Smooth muscle cell (in vitro differentiated cells): ENCODE results near the gene AFF3. TPM values are rescaled to one million over a fixed set of nuclear protein-coding genes. Genes with fewer than 3 reads are reported as not detected.

Experiments
- DNase-seq: peaks from one replicate; lab custom pipeline; 2025; ENCODE audit not compliant: unreplicated experiment; lab: John Stamatoyannopoulos, UW
- H2AFZ ChIP-seq: fragments of 200-600 bp; sonication (generic); 2 replicates; pipeline ENCODE4 v1.6.0; 2016; ENCODE audit warnings: antibody characterized with exemption, low read depth, mild to moderate bottlenecking
- H3F3A ChIP-seq: fragments of 200-600 bp; sonication (generic); 2 replicates; pipeline ENCODE4 v1.6.0; 2017; ENCODE audit warnings: antibody characterized with exemption, low read depth
- H3K27ac ChIP-seq: fragments of 200-600 bp; sonication (generic); 2 replicates; pipeline ENCODE4 v1.5.1; 2016; ENCODE audit warnings: low read depth, mild to moderate bottlenecking
- H3K27me3 ChIP-seq: fragments of 200-600 bp; sonication (generic); 2 replicates; pipeline ENCODE4 v1.6.1; 2016; ENCODE audit warnings: low read depth, mild to moderate bottlenecking
- H3K36me3 ChIP-seq: fragments of 200-600 bp; sonication (generic); 2 replicates; pipeline ENCODE4 v1.5.1; 2016; ENCODE audit warnings: low read depth
- H3K4me1 ChIP-seq: fragments of 200-600 bp; sonication (generic); 2 replicates; pipeline ENCODE4 v1.5.1; 2016; ENCODE audit warnings: low read depth
- H3K4me2 ChIP-seq: fragments of 200-600 bp; sonication (generic); 2 replicates; pipeline ENCODE4 v1.6.0; 2016; ENCODE audit warnings: mild to moderate bottlenecking
- H3K4me3 ChIP-seq: fragments of 200-600 bp; sonication (generic); 2 replicates; pipeline ENCODE4 v1.5.1; 2016; ENCODE audit warnings: mild to moderate bottlenecking
- H3K79me2 ChIP-seq: fragments of 200-600 bp; sonication (generic); 2 replicates; pipeline ENCODE4 v1.6.0; 2016; ENCODE audit warnings: low read depth, mild to moderate bottlenecking
- H3K9ac ChIP-seq: fragments of 200-600 bp; sonication (generic); 2 replicates; pipeline ENCODE4 v1.6.0; 2016; ENCODE audit warnings: low read depth
- H3K9me3 ChIP-seq: fragments of 200-600 bp; sonication (generic); replicated peaks from 2 replicates; pipeline ENCODE4 v1.5.1; 2016; ENCODE audit warnings: low read depth
- H4K20me1 ChIP-seq: fragments of 200-600 bp; sonication (generic); 2 replicates; pipeline ENCODE4 v1.6.0; 2016; ENCODE audit warnings: low read depth
- WGBS: methylation state at CpG from one replicate; pipeline ENCODE4 v1.1.7; 2016; ENCODE audit warnings: low lambda C conversion rate; 5-methylcytosine and 5-hydroxymethylcytosine counted together
- polyA plus RNA-seq: library from polyadenylated mRNA; unstranded; fragments of >200 nt; fragmentation: Nextera tagmentation; extraction: Ambion mirVana; gene quantifications from 2 replicates; pipeline ENCODE4 v1.2.1, GENCODE V29; 2016
- total RNA-seq: library from RNA; depleted of rRNA; stranded (reverse); fragments of >200 nt; gene quantifications from 2 replicates; pipeline ENCODE4 v1.2.3, GENCODE V29; 2014
- TF ChIP-seq, protein P1 (sequence below): fragments of 200-600 bp; sonication (generic); IDR thresholded peaks from 2 replicates; pipeline ENCODE4 v1.5.1; 2017; ENCODE audit warnings: borderline replicate concordance, mild to moderate bottlenecking, antibody characterized with exemption; ENCODE audit not compliant: insufficient read depth, poor library complexity, severe bottlenecking

AFF3 gene
- total and polyA plus RNA-seq, 2 experiments from 2014 or later = 0.27 to 0.39 TPM

DNA sequence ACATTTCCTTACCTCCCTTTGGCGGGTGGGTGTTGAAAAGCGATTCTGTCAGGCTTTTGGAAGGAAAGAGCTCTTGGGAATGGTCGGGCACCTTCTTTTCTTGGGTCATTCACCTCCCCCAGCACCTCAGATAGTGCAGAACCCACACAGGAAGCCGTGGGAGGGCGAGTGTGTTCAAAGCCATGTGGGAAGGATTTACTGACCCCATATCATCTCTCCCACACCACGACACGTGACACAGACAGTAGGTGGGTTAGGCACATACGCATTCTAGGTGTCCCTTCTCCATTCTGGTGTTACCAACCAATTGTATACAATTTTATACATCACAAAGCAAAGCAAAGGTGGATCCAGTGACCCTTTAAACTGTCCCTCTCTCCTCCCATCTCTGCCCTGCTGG is 388.9 kb downstream of the AFF3 start:
- H3K4me1 ChIP-seq = no peaks in the 10 kb centered on the region
- WGBS = 81% methylated on average over 8 of the region's 8 CpGs
- H3K4me3 ChIP-seq = no peak overlapping the region
- DNase-seq = no peak
- H3K27ac ChIP-seq = no peak overlapping the region
- TF ChIP-seq, protein P1, sequence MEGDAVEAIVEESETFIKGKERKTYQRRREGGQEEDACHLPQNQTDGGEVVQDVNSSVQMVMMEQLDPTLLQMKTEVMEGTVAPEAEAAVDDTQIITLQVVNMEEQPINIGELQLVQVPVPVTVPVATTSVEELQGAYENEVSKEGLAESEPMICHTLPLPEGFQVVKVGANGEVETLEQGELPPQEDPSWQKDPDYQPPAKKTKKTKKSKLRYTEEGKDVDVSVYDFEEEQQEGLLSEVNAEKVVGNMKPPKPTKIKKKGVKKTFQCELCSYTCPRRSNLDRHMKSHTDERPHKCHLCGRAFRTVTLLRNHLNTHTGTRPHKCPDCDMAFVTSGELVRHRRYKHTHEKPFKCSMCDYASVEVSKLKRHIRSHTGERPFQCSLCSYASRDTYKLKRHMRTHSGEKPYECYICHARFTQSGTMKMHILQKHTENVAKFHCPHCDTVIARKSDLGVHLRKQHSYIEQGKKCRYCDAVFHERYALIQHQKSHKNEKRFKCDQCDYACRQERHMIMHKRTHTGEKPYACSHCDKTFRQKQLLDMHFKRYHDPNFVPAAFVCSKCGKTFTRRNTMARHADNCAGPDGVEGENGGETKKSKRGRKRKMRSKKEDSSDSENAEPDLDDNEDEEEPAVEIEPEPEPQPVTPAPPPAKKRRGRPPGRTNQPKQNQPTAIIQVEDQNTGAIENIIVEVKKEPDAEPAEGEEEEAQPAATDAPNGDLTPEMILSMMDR = no peak
- no peaks in the 10 kb centered on the region for H3K9me3 ChIP-seq
- H3K4me2 ChIP-seq = no peak overlapping the region
- peaks cover 9% of the 10 kb centered on the region for H3K27me3 ChIP-seq
- H3F3A ChIP-seq = no peaks in the 10 kb centered on the region
- no peak overlapping the region for H2AFZ ChIP-seq
- H3K9ac ChIP-seq = no peak overlapping the region
- H4K20me1 ChIP-seq = no peaks in the 10 kb centered on the region
- H3K79me2 ChIP-seq = no peaks in the 10 kb centered on the region
- H3K36me3 ChIP-seq = no peaks in the 10 kb centered on the region

DNA sequence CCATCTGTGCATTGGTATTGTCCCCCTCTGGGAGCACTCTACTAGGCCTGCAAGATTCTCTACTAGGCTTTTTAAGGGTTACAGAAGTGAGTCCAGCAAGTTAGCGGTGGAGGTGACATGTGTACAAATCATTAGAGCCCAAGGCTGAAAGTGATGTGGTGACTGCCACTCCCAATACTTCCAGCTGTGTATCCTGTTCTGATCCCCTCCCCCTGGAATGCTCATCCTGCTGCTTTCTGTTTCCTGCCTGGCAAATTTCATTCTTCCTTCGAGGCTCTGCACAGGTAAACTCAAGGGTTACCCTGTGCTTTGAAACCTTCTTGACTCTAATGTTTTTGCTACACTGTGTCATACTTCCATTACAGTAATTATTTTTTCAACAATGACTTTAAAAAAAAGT is 394.0 kb downstream of the AFF3 start:
- WGBS = 49% methylated on average over 2 of the region's 2 CpGs
- Histone ChIP-seq H2AFZ (no peak overlapping the region), H3F3A (no peaks in the 10 kb centered on the region), H3K79me2 (no peaks in the 10 kb centered on the region), H3K4me1 (no peaks in the 10 kb centered on the region), H3K9ac (no peak overlapping the region), H3K4me2 (no peak overlapping the region), H3K4me3 (no peak overlapping the region), H3K27ac (no peak overlapping the region), H4K20me1 (no peaks in the 10 kb centered on the region), H3K27me3 (peaks cover 4% of the 10 kb centered on the region), H3K9me3 (no peaks in the 10 kb centered on the region), H3K36me3 (no peaks in the 10 kb centered on the region)
- TF ChIP-seq, protein P1 = no peak
- no peak for DNase-seq

DNA sequence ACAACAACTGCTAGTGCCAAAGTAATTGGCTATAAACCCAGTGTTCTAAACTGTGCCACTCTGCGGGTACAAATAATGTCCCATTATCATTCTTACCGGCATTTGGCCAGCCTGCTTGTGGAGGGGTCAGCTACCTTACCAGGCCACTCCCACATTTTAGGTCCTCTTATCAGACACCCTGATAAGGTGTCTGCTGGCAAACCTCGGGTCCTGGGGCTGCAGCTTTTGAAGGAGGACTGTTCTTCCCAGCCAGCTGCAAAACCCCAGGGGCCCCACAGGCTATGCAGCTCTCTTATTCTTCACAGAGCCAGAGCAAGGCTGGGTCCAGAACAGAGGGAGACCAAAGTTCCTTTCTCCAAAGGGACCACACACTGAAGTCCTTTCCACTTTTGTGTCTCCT is 394.5 kb downstream of the AFF3 start:
- DNase-seq = no peak
- Histone ChIP-seq H4K20me1 (no peaks in the 10 kb centered on the region), H3K9me3 (no peaks in the 10 kb centered on the region), H3F3A (no peaks in the 10 kb centered on the region), H3K4me2 (no peak overlapping the region), H3K27ac (no peak overlapping the region), H3K27me3 (peaks cover 4% of the 10 kb centered on the region), H3K79me2 (no peaks in the 10 kb centered on the region), H3K36me3 (no peaks in the 10 kb centered on the region), H3K9ac (no peak overlapping the region), H2AFZ (no peak overlapping the region), H3K4me3 (no peak overlapping the region), H3K4me1 (no peaks in the 10 kb centered on the region)
- 67% methylated on average over 3 of the region's 3 CpGs for WGBS
- TF ChIP-seq, protein P1 = no peak

DNA sequence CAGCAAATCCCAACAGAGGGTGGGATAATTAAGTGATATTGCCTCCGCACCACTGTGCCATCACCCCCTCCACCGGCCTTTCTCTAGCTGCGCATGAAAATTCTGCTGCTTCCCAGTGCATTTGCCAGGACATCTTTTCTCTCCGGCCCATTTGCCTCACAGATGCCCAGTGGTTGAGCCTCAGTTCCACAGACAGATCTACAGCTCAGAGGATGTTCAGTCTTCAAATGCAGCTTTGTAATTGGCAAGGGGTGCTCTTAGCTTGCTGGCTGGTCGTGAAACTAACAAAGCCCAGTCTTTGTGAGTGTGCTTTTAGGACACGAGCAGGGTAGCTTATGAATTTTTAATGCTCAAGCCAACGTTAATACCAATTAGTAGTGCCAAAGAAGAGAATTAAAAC is 399.2 kb downstream of the AFF3 start:
- Histone ChIP-seq H3K4me3 (no peak overlapping the region), H3K9ac (no peak overlapping the region), H2AFZ (no peak overlapping the region), H3K27ac (no peak overlapping the region), H4K20me1 (no peaks in the 10 kb centered on the region), H3K4me2 (no peak overlapping the region), H3K79me2 (no peaks in the 10 kb centered on the region), H3K27me3 (peaks cover 4% of the 10 kb centered on the region), H3K36me3 (no peaks in the 10 kb centered on the region), H3K4me1 (no peaks in the 10 kb centered on the region), H3K9me3 (no peaks in the 10 kb centered on the region), H3F3A (no peaks in the 10 kb centered on the region)
- TF ChIP-seq, protein P1 = no peak
- 90% methylated on average over 7 of the region's 7 CpGs for WGBS
- no peak for DNase-seq
